Stimulated activated CD8-positive, alpha-beta memory T cell treated with anti-CD3 and anti-CD28 coated beads, Interleukin-15, amount 100 ng/mL, for 1 hour (primary cell): ENCODE results near the gene SECTM1.
"Not testable (repeated sequence)": the region's sequence is repeated elsewhere in the genome, so short reads cannot be mapped to it uniquely, and the experiment has no call there.

Experiments
- DNase-seq: peaks from one replicate; pipeline ENCODE4 v3.0.0-alpha.2; 2020; ENCODE audit warnings: low read depth

Gene SECTM1

DNA sequence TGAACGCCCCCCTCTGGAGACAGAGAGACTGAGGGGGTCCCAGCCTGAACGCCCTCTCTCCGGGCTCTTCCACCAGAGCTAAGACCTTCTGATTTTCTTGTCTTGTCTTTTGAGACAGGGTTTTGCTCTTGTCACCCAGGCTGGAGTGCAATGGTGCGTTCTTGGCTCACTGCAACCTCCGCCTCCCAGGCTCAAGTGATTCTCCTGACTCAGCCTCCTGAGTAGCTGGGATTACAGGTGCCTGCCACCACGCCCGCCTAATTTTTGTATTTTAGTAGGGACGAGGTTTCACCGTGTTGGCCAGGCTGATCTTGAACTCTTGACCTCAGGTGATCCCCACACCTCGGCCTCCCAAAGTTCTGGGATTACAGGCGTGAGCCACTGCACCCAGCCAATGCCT is 14.4 kb upstream of the SECTM1 start:
- DNase-seq, result not testable (repeated sequence)

DNA sequence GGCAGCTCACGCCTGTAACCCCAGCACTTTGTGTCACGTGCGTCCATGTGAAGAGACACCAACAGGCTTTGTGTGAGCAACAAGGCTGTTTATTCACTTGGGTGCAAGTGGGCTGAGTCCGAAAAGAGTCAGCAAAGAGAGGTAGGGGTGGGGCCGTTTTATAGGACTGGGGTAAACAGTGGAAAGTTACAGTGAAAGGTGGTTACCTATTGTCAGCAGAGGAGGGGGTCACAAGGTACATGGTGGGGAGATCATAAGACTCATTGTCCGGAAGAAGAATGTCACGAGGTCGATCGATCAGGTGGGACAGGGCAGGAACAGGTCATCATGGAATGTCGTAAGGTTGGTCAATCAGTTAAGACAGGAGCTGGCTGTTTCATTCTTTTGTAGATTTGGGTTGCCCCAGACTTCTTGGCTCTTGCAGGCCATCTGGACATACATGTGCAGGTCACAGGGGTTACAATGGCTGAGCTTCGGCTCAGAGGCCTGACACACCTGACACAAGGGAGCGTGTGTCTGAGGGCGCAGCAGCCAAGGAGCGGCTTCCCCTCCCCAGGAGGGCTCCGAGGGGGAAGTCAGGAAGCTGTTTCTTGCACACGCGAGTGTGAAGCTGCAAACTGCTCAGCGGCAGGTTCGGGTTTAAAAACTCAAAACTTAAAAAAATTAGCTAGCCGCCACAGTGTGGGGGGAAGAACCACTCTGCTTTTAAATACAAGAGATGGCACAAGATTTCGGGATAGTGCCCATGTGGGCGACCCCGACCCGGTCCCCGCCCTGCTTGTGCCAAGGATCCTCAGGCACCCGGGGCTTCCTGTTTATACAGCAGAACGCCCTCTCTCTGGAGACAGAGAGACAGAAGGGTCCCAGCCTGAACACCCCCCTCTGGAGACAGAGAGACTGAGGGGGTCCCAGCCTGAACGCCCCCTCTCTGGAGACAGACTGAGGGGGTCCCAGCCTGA is 13.1 kb upstream of the SECTM1 start:
- DNase-seq, result no peak

DNA sequence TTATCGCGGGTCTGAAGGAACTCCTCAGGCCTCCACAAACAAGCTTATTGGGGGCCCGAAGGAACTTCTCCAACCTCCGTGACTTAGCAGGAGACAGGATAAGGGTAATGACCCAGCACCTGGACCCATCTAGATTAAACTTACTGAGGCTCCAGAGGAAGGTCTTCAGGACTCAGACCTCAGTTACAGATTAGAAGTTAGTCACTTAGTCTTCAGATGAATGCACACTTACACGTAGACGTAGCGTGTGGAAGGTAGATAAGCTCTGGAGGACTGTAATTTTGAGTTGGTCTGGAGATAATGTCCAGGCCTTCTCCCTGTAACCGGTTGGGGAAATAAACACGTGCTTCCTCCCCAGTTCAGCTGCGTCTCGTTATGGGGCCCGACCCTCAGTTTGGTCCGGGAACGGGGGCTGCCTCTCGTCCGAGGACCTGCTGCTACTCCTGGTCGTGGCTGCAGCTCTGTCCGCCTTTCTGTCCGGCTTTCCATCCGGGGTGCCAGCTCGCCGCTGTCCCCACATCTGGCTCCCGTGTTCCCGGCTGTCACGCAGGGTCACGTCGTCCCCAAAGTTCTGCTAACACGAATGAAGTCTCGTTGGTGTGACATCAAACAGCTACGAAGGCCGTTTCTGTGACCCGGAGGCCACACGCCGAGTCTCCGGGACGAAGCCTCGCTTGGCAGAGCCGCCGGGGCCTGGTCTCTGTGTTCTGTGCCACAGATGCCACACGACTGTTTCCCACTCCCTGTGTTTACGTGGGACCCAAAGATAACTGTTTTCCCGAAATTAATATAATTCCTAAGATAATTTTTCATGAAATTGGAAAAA is 11.8 kb upstream of the SECTM1 start:
- DNase-seq, result no peak

DNA sequence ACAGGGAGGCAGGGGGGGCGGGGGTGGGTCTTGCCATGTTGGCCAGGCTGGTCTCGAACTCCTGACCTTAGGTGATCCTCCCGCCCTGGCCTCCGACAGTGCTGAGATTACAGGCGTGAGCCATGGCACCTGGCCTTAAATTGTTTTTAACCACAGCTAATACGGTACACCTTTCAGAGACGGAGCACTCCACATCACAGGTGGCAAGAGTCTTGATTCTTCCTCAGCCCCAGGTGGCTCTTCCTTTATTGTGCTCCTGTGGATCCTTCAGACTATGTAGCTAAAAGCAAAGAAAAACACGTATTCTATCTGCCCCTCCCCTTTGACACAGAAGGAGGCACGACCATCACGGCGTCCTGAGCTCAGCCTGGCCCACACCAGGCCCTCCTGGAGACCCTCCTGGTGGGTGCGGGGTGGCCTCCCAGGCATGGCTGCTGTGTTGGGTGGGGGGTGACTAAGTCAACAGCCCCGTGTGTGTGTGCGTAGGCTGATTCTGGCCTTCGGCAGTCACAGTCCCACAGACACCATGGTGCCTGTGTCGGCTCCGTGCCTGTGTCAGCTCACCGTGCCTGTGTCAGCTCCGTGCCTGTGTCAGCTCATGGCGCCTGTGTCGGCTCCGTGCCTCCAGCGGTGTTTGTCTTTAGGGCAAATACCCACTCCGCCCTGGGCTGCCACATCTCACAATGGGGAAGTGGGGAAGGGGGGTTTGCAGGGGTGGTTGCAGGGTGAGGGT is 10.8 kb upstream of the SECTM1 start:
- DNase-seq, result no peak

DNA sequence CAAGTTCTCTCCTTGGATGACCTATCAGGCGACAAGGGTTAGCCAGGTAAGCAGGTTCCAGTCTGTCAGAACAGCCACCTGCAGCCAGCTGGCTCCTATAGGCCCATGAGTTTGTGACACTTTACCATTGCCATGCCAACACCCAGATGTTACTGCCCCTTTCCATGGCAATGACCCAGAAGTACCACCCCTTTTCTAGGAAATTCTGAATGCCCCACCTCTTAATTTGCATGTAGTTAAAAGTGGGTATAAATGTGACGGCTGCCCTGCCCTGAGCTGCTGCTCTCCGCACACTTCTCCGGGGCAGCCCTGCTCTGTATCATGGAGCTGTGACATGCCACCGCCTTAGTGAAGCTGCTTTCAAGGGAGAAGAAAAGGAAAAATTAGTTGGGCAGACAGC is 10.0 kb upstream of the SECTM1 start:
- no peak for DNase-seq

DNA sequence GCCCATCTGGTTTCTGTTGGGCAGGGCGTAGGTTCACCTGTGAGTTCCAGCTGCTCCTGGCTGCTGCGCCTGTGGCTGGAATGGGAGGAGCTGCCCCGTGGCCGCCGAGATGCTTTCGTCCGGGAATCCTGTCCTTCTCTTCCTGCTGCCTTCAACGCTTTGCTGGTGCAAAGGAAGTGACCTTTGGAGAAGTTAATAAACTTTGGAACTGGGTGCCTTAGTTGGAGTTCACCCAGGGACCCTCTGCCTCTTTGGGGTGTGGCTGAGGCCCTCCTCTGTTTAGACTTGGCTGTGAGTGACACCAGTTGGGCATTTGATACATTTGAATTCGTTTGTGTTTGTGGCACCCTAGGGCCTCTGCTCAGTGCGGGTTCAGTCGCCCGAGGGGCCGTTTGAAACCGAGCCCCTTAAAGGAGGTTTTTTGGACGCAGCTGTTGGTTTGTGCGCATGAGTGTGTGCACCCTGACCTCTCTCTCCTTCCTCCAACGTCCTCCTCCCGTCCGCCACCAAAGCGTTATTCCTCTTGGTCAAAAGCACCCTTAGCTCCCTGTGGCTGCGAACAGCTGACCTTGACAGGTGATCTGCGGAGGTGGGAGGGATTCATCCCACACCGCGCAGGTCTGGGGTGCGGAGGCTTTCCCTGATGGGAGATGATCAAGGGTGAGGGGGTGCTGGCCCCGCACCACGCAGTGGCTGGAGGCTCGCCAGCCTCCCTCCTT is 9.0 kb upstream of the SECTM1 start:
- DNase-seq, result no peak

DNA sequence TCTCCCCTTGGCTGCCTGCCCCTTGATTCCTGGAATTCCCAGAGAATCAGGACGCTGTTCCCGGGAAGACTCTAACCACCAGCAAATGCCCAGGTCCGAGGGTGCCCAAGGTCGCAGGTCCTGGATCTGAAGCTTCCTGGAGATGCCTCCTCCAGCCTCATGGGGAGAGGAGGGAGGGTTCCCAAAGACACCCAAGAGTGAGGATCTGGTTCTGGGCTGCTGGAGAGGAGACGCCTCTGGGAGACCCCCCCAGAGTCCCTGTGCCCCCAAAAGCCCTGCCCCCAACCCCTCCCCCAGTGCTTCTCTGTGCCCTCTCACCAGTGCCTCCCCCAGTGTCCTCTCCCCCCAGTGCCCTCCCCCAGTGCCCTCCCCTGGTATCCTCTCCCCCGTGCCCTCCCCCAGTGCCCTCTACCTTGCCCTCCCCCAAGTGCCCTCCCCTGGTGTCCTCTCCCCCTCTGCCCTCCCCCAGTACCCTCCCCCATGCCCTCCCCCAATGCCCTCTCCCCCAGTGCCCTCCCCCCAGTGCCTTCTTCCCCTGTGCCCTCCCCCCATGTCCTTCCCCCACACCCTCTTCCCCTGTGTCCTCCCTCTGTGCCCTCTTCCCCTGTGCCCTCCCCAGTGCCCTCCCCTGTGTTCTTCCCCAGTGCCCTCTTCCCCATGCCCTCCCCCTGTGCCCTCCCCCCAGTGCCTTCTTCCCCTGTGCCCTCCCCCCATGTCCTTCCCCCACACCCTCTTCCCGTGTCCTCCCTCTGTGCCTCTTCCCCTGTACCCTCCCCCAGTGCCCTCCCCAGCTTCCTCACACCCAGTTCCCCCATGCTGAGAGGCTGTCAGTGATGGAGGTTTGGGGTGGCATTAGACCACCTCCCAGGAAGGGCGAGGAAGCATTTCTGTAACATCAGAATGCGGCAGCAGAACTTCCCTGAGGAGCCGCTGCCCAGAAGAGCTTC is 6.3 kb upstream of the SECTM1 start:
- DNase-seq, result no peak

DNA sequence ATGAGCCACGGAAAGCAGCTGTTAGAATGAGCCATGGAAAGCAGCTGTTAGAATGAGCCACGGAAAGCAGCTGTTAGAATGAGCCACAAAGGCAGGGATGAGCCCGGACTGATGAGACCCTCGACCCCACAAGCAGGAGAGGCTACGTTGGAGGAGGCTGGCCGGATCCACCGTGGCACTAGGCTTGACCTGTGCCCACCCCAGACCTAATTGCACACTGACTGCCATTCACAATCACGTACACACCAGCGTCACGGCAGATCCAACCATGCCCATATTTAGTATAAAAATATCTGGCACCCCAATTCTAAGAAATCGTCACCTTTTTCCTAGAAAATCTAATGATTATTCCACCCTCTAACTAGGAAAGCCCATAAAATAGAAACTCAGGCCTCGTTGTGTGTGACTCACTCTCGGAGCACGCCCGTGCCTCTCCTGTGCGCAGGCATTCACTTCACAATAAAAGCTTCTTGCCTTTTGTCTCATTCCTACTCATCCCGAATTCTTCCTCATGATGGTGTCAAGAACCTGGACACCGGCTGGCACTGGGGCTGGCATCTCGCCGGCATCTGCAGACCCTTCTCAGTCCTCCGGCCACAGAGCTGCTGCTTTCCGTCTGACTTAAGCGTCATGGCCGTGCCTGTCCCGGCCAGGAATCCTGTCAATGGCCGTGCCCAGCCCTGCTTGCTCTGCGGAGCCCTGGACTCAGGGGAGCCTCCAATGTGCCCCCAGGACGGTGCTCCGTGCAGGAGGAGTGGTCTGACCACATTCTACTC is 5.5 kb upstream of the SECTM1 start:
- DNase-seq, result no peak

DNA sequence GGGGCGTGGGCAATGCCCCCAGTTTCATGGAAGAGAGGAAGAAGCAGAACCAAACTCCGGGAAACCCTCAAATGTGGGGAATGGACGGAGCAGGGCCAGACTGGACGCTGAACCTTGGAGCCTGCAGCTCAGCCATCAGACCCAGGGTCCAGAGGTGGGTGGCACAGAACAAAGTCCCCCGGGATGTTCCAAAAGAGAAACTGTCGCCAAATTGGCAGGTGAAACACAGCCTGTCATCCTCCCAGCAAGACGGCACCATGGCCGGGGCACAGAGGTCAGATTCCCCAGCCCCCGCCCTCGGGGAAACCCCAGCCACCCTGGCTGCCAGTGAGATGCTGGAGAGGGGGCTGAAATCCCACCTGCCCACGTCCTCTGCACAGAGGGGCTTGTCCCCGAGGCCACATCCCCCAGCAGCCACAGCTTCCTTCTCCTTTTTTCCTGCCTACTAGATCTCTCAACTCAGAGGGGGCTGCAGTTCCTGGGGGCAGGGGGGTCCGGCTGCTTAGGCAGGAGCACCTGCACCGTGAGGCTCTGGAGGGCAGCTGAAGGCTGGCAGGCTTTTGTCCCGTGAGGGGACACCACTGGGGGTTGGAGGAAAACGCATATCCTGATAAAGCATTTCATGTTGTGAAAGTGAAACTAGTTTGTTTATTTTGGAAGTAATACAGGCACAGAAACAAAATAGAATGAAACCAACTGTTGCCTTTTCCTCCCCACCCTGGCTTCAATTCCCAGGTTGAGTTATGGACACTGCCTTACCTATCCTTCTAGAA is 1.2 kb upstream of the SECTM1 start:
- DNase-seq, result no peak

DNA sequence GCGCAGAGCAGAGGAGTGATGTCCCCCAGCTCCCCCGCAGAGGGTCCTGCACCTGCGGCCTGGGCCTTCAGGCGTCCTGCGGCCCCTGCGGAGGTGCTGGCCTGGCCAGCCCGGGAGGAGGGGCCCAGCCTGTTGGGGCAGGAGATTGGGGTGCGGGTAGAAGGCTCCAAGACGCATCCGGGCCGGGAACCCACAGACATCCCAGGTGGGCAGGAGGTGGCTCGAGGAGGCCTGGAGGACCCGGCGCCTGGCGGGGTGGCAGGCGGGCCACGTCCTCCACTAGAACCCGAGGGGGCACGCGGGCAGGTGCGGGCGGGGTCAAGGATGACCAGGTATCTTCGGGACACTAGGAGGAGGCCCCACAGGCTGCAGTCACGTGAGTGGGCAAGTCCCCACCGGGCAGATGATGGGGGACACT is 647 bp upstream of the SECTM1 start:
- no peak for DNase-seq

DNA sequence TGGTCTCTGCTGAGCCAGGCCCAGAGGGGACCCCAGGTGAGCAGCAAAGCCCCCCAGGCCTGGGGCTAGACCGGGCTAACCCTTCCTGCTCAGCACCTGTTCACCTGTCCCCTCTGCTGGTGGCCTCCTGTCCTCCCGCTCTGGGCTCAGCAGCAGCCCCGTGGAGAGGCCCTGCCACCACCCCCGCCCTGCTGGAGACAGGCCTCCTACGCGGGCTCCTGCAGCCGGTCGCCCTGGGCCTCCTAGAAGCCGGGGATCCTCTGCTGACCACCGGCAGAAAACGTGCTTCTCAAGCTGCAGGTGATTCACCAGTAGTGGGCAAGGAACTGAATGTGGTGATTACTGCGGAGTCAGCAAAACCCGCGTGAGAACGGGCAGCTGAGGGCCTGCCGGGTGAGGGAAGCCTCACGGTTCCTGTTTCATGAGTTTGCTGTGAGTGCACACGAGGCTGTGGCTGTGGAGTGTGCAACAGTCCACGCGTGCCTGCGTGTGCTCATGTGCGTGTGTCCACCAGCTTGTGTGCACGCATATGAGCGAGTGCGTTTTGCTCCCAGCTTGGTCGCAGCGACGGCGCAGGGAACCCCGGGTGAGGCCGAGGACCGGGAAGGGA is 792 bp downstream of the SECTM1 start:
- DNase-seq, result no peak

DNA sequence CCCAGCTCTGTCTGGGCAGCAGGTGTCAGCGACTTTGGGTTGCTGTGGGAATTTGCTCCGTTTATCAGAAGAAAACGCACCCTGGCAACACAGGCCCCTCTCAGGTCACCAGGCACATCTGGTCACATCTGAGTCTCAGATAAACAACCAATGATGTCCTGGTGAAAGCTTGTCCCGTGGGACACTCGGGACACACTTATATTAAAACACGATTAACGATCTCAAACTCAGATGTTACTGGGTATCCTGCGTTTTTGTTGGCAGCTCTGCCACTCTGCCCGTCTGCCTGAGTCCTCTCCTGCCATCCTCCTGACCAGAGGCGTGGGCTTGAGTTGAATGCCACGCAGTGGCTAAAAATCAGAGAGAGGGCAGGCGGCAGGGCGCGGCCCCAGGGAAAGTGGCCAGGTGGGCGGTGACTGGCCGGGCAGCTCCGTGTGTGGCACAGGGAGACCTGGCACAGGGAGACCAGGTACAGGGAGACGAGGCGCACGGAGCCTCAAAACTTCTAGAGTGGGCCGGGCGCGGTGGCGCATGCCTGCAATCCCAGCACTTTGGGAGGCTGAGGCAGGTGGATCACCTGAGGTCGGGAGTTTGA is 2.1 kb downstream of the SECTM1 start:
- DNase-seq, result no peak

DNA sequence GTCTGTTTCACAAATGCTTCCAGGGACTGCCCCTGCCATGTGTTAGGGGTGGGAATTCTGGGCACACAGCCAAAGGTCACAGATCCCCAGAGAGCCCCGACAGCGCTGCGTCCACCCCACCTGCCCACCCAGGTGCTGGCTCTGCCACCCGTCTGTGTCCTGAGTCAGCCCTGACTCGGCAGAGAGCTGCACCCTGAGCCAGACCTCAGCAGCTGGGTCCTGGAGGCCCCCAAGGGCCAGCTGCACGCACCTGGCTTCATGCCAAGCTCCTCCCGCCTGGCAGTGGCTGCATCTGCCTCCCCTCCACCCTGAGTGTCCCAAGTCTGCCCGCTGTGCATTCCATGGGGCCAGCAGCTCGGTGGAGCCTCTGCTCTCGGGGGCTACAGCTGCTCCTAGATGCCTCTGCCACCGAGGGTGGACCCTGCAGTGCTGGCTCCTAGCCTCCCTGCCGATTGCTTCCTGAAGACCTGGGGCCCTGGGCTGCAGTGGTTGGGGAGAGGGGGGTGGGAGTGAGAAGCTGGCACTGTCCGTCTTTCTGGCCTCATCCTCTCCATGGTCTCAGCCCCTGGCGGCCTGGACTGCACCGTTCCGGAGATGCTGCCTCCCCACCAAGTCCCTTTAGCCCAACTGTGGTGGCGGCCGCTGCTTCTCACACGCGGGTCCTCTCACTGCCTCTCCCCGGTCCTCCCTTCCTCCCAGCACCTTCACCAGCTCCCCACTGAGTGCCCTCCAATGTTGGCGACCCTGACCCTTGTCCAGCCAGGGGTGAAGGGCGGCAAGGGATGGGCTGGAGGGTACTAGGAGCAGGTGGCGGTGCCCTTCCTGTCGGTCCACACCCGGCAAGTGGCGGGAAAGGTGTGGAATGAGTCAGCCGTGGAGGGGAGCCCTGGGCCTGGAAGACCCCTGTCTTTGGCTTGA is 3.0 kb downstream of the SECTM1 start:
- DNase-seq, result no peak

DNA sequence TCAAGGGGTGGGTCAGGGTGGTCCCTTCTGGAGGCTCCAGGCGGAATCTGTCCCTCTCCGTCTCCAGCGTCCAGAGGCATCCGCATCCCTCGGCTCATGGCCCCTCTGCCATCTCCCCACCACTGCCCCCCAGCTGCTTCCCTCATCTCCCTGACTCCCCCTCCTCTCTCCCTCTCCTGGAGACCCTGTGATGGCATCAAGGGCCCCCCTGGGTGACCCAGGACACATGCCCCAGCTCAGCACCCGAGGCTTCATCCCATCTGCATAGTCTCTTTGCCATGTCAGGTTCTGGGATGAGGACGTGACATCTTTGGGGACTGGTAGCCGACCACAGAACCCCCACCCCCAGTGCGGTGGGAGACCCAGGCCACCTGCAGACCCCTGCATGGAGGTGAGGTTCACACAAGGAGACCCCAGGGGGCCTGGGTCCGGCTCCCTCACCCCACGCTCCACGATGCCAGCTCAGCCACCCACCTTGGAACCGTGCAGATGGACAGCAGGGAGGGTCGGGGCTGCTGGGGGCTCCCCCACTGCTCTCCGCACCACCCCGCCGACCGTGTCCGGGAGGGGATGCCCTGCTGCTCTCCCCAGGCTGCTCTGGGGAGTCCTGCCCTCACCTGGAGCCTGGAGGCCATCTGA is 3.8 kb downstream of the SECTM1 start:
- DNase-seq, result no peak

DNA sequence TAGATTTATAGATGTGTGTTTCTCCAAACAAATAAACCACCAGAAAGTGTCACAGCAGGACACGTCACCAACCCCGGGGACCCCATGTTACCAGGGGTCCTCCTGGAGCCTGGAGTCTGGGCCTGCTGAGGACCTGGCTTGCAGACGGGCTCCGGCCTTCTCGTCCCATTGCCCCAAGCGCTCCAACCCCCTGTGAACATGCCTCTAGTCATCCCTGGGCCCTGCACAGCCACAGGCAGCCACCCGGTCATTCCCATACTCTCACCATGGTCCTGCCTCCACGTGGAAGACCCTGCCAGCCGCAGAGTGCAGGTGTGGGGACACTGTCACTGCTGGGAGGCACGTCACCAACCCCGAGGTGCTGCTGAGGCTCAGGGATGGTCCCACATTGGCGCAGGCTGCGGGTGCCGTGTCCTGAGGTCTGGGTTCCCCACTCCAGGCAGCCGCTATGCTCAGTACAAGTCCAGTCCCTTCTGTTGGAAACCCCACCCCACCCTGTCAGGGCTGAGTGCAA is 4.5 kb downstream of the SECTM1 start:
- DNase-seq, result no peak
